CD4-positive, alpha-beta T cell treated with Interleukin-2 at 100 ng/mL for 4 hours (primary cell): ENCODE data around the gene SMIM20.
"Not testable (repeated sequence)": the region's sequence is repeated elsewhere in the genome, so short reads cannot be mapped to it uniquely, and the experiment has no call there.

Experiments used
- DNase-seq: peaks from one replicate; pipeline ENCODE4 v3.0.0-alpha.2; 2020; ENCODE audit warnings: low spot score

Gene SMIM20

DNA sequence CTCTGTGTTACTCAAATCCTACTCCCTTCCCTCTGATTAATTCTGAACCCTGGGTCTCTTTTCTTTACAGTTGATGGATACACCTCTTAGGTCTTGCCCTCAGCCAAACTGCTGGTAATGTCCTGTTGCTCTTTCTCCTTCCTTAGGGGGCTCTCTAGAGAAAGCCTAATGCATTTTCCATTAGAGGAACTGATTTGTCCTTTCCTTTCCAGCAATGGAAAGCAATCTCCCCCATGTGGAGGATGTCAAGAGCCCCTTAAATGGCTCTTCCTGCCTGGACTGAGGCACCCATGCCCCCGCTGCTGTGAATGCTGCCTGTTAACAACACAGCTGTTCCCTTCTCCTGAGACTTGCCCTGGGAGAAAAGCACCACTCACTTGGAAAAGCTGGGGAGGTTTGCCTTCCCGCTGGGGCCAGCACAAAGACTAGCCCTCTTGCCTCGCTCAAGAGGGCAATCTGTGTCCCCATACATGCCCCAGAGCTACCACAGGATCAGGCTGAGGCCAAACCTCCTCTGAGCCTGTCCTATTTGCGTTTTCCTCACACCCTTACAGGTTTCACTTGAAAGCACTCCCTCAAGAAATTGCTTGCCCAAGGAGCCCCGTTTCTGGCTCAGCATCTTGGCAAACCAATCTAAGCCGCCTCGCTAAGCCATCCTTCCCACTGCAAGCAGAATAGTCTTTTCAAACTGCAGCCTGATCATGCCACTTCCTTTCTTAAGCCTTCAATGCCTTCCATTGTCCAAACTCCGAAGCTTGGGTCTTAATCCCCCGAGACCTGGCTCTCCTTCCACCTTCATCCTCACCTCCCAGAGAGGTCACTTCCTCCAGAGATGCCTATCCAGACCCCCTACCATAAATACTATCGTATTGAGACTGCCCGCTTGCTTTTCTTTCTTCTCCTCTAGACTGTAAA lies 23.2 kb upstream of the SMIM20 start:
- DNase-seq, result no peak

- no peak for DNase-seq
Observed at GRCh38 chr4:25892796-25893195, 21.2 kb upstream of the SMIM20 start.

GRCh38 chr4:25896776-25897539 lies 17.1 kb upstream of the SMIM20 start:
- no peak for DNase-seq

DNA sequence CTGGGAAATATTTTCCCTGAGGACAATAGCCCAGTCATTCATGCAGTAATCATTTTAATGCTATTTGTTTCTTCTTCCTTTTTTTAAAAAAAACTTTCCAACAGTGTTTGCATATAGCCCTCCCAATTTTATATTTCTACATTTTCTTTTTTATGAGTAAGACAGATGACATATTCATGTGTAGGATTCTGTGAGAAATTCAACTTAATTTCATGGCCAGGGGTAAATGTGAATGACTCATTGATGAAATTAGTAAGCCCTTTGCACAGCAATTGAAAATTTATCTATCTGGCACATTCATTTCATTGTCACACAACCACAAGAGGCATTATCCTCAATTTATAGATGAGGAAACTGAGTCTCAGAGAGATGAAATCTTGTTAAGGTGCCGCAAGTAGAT lies 13.7 kb upstream of the SMIM20 start:
- DNase-seq, result no peak

DNA sequence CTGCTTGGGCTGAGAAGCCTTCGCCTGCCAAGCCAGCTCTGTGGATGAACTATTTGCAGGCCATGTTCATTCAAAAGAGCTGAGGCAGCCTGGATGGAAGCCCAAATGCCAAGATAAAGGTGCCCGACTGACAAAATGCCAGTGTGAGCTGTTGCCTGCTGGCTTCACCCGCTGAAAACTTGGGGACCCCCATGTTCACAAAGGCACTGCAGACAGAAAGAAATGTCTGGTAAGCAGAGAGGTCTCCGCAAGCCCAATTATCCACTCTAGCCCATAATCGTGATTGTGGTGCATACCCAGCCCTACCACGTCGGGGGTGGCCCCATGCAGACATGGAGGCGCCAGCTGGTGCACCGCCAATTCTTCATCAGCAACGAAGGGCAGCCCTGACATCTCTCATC lies 13.0 kb upstream of the SMIM20 start:
- DNase-seq, result no peak

GRCh38 chr4:25903900-25904747 lies 9.9 kb upstream of the SMIM20 start:
- DNase-seq, result no peak

DNA sequence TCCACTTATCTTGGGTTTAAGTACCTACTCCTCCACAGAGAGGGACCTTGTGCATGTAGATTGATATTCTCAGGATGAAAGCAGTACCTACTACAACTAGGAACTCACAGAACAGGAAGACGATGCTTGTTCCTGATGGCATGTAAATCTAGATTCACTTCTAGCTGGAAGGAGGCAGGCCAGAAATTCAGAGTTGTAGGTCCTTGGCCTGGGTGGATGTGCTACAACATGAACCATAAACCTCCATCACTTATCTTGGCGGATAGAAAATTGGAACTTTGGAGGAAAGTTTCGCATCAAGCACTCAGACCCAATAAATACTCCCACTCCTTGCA lies 9.3 kb upstream of the SMIM20 start:
- no peak for DNase-seq

DNA sequence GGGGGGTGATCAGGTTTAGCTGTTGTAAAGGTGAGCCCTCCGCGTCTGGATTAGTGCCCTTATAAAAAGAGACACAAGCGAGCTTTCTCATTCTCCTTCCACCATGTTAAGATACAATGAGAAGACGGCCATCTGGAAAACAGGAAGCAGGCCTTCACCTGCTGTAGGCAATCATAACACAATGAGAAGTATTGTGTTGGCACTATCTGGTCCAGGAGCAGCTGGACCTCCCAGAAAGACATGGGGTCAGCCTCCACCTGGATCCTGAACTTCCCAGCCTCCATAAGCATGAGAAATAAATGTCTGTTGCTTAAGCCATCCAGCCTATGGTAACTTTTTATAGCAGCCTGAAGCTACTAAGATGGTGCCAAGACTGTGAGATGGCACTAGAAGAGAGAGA lies 8.6 kb upstream of the SMIM20 start:
- no peak for DNase-seq

DNA sequence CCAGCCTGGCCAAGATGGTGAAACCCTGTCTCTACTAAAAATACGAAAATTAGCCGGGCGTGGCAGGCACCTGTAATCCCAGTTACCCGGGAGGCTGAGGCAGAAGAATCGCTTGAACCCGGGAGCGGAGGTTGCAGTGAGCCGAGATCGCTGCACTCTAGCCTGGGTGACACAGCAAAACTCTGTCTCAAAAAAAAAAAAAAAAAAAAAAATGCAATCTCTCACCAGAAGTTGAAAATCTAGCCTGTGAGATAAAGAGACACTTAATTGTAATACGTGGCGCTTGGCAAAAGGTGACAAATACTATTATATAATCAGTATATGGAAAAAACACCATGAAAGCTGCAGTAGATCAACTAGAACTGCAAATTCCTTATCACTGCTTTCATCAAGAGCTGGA lies 7.9 kb upstream of the SMIM20 start:
- not testable (repeated sequence) for DNase-seq

DNA sequence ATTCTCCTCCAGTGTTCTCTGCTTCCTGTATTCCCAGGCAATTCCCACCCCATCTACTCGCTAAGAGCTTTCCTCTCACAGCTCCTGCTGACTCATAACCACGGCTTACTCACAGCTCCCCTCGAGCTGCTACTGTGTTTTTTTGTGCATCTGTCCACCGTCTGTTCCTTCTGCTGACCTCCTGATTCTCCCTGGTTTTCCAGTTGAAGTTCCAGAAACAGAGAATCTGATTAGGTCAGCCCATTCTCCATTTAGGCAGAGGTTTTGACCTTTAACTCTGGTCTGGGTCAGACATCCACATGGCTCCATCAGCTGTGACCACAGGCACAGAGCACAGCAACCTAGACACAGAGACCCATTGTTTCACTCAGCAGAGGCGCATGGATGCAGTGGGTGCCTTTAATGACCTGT lies 5.5 kb upstream of the SMIM20 start:
- DNase-seq, result no peak

DNA sequence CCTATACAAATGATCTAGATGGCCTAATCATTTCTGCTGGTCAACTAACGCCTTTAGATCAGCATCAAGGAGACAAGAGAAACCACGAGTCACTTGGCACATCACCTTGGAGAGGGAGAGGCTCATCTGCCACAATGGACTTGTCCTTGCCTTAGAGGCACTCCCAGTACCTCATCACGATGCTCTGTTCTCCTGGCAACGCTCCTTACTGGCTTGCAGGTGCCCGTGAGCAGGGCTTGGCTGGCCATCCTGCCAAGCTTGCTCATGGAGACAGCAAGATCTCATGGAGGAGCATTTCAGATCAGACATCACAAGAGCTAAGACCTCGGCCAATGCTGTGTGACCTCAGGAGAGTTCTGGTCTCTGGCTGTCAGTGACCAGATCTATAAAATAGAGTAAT lies 2.7 kb upstream of the SMIM20 start:
- DNase-seq, result no peak

DNA sequence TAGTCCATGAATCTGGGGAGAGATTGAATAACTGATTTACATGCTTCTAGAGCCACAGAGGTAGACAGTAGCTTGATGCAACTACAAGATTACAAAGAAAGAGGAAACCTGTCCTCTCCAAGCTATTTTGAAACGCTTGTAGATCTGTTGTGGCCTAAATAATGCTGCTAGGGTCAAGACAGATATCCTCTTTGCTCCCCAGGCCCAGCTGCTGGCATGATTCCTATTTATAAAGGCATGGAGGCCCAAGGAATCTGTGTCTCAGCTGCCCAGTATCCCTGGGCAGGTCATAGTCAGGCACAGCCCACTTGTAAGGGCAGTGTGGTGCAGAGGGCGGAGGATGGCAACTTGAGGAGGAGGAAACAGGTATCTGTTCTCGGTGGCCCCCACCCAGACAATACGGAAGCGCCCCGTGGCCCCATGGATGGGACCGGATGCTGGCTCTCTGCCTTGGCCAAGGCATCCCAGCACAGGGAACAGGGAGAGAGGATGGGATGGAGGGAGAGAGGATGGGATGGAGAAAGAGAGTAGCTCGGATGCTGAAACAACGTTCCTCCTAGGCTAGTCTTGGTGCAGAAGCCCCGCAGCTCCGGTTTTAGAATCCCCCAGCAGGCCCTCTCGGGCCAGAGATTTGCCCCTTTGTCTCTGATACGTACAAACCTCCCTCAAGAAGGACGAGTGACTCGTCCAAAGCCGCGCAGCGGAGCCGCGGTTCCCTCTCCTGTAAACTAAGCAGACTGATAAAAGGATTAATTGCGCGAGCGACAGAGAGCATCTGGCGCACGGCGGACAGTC lies 767 bp upstream of the SMIM20 start:
- peak; percentile 34 for DNase-seq

- DNase-seq, result no peak
Observed at GRCh38 chr4:25914670-25915352, 791 bp downstream of the SMIM20 start.

DNA sequence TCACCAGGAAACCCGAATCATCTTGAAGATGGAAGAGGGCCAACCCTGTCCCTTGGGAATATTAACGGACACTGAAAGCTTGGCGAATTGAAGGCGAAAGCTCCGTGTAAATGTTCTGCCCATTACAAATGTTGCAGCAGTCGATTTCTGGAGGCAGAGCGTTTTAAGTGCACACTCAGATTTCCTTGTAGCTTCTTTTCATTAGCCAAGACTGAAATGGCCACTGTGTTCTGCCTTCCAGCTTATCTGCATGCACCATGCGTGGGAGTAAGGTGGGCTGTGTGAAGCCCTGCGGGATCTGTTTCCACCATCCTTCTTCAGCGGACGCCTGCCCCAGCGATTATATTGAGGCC lies 1.3 kb downstream of the SMIM20 start:
- no peak for DNase-seq

- DNase-seq, result no peak
Observed at GRCh38 chr4:25916870-25917269, 2.9 kb downstream of the SMIM20 start.

DNA sequence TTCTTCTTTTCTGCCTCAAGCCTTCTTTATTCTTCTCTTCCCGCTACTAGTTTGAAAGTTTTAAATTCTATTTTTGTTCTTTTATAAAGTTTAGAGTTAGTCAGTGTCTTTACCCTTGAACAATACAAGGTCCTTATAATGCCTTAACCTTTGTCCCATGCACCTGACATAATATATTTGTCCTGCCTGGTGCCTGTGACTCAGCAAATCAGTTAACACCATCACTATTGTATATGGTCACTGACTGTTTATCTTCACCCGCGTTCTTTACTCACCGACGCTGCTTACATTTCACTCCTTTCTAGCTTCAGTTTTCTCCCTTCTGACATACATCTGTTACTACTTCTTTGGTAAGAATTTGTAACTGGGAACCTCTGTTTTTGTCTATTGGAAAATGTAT lies 5.7 kb downstream of the SMIM20 start:
- no peak for DNase-seq

GRCh38 chr4:25921922-25922321 lies 7.9 kb downstream of the SMIM20 start:
- DNase-seq, result no peak

GRCh38 chr4:25922812-25923369 lies 8.9 kb downstream of the SMIM20 start:
- no peak for DNase-seq

GRCh38 chr4:25923745-25924144 lies 9.7 kb downstream of the SMIM20 start:
- DNase-seq, result no peak

GRCh38 chr4:25925486-25926201 lies 11.6 kb downstream of the SMIM20 start:
- DNase-seq, result peak; percentile 16
